Tibial nerve (tissue), 4 donors: ENCODE measurements around the gene SLC12A7. TPM values are rescaled to one million over a fixed set of nuclear protein-coding genes. Genes with fewer than 3 reads are reported as not detected.
"Not testable (repeated sequence)": the region's sequence is repeated elsewhere in the genome, so short reads cannot be mapped to it uniquely, and the experiment has no call there.

ENCODE experiments used
- DNase-seq, 2 donors: peaks; one replicate each; pipeline ENCODE4 v3.0.0-alpha.2; 2019; ENCODE audit warnings: low spot score in 2 of 2
- H3K27ac ChIP-seq, 4 donors: fragments of 200-600 bp; sonication (generic) in 3 of 4; one replicate each; pipeline ENCODE4 v1.5.1; 2017 to 2019; ENCODE audit warnings: mild to moderate bottlenecking in 1 of 4
- H3K27me3 ChIP-seq, 2 donors: fragments of 200-600 bp; sonication (generic) in 1 of 2; one replicate each; pipeline versions ENCODE4 v1.5.1 to v1.6.0; 2017 to 2019
- H3K36me3 ChIP-seq, 3 donors: fragments of 200-600 bp; sonication (generic); one replicate each; pipeline ENCODE4 v1.5.1; 2018 to 2019
- H3K4me1 ChIP-seq, 4 donors: fragments of 200-600 bp; sonication (generic) in 3 of 4; one replicate each; pipeline ENCODE4 v1.5.1; 2017 to 2019
- H3K4me3 ChIP-seq, 4 donors: fragments of 200-600 bp; sonication (generic) in 3 of 4; one replicate each; pipeline ENCODE4 v1.5.1; 2017 to 2019; ENCODE audit warnings: mild to moderate bottlenecking in 1 of 4, moderate library complexity in 1 of 4
- H3K9me3 ChIP-seq, 4 donors: fragments of 200-600 bp; sonication (generic) in 3 of 4; one replicate each; pipeline ENCODE4 v1.5.1; 2017 to 2019
- EP300 ChIP-seq, 2 donors: sonication (generic); formaldehyde crosslinking; IDR thresholded peaks; one replicate each; pipeline ENCODE4 v1.6.1; 2017; ENCODE audit warnings: antibody characterized with exemption in 2 of 2, mild to moderate bottlenecking in 1 of 2
- POLR2A ChIP-seq, 2 donors: fragments of 450-650 bp; IDR thresholded peaks; one replicate each; pipeline ENCODE4 v1.6.1; 2017; ENCODE audit warnings: antibody characterized with exemption in 2 of 2, mild to moderate bottlenecking in 2 of 2, moderate library complexity in 2 of 2
- WGBS, 2 donors: methylation state at CpG; one replicate each; pipeline ENCODE4 v1.1.5; 2018; 5-methylcytosine and 5-hydroxymethylcytosine counted together
- total RNA-seq, 4 donors: library from RNA; depleted of rRNA; stranded (reverse); fragments of >200 nt; gene quantifications; one replicate each; pipeline ENCODE4 v1.1.0, GENCODE V29; 2016
- TF ChIP-seq, protein P1 (sequence below), 5 experiments: fragments of 200-600 bp in 3 of 5; fragments of 450-650 bp in 2 of 5; sonication (generic) in 3 of 5; IDR thresholded peaks; one replicate each; pipeline ENCODE4 v1.5.1; 2016 to 2019; ENCODE audit warnings: antibody characterized with exemption in 5 of 5, mild to moderate bottlenecking in 3 of 5, moderate library complexity in 2 of 5

SLC12A7 gene
- total RNA-seq, 4 donors from 2014 or later: 11.4 to 39.3 (median 18.8) TPM

DNA sequence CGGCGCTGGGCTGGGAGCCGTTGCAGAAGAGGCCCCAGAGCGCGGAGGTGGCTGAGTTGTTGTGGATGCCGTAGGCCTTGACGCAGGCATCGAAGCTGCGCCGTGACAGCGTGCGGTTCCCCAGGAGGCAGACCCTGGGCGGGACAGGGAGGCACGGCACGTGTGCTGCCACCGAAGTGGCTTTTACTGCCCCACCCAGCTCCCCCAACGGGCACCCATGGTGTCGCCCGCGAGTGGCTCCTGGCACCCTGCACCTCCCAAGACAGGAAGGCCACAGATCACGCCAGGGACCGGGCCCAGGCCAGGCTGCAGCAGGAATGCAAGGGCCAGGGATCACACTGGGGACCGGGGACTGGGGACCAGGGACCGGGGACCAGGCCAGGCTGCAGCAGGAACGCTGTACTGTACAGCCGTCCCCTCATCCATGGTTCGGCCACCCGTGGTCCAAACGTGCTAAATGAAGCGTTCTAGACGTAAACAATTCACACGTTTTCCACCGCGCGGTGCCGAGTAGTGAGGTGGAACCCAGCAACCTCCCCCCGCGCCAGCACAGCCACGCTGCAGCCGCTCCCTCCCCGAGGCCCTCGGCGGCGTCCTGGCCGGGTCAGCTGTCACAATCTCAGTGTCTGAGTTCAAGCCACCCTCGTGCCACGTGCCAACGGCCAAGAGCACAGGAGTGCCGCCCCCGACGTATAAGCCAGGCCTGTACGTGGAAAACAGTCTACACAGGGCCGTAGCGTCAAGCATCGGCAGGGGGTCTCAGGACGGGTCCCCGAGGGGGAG is 27.8 kb downstream of the SLC12A7 start:
- WGBS, 2 donors: 90 to 93% methylated on average over 52 to 57 of the region's 57 CpGs
- Histone ChIP-seq H3K4me1 (no peaks in the 10 kb centered on the region), H3K4me3 (no peak overlapping the region), H3K9me3 (no peaks in the 10 kb centered on the region), H3K27me3 (no peaks in the 10 kb centered on the region), H3K36me3 (peaks cover 0 to 87% (median 6%) of the 10 kb centered on the region in 3 donors), H3K27ac (no peak overlapping the region)
- no peak for TF ChIP-seq POLR2A (IDR thresholded peaks at IDR 0.05)
- TF ChIP-seq, protein P1, sequence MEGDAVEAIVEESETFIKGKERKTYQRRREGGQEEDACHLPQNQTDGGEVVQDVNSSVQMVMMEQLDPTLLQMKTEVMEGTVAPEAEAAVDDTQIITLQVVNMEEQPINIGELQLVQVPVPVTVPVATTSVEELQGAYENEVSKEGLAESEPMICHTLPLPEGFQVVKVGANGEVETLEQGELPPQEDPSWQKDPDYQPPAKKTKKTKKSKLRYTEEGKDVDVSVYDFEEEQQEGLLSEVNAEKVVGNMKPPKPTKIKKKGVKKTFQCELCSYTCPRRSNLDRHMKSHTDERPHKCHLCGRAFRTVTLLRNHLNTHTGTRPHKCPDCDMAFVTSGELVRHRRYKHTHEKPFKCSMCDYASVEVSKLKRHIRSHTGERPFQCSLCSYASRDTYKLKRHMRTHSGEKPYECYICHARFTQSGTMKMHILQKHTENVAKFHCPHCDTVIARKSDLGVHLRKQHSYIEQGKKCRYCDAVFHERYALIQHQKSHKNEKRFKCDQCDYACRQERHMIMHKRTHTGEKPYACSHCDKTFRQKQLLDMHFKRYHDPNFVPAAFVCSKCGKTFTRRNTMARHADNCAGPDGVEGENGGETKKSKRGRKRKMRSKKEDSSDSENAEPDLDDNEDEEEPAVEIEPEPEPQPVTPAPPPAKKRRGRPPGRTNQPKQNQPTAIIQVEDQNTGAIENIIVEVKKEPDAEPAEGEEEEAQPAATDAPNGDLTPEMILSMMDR (IDR thresholded peaks at IDR 0.05): no peak
- no peak for TF ChIP-seq EP300 (IDR thresholded peaks at IDR 0.05)
- no peak for DNase-seq

DNA sequence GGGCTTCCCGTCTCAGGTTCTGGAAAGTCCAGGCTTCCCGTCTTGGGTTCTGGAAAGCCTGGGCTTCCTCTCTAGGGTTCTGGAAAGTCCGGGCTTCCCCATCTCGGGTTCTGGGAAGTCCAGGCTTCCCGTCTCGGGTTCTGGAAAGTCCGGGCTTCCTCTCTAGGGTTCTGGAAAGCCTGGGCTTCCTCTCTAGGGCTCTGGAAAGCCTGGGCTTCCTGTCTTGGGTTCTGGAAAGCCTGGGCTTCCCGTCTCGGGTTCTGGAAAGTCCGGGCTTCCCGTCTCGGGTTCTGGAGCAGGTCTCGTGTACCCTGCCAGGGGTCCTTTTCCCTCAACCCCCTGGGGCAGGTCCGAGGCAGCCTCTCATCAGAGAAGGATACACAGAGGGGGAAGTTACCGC is 28.8 kb downstream of the SLC12A7 start:
- H3K36me3 ChIP-seq: peaks cover 0 to 87% (median 6%) of the 10 kb centered on the region in 3 donors
- not testable (repeated sequence) for H3K4me1 ChIP-seq, DNase-seq, H3K9me3 ChIP-seq, H3K27ac ChIP-seq, H3K27me3 ChIP-seq, H3K4me3 ChIP-seq
- 82 to 85% methylated on average over 12 to 13 of the region's 15 CpGs for WGBS, 2 donors

DNA sequence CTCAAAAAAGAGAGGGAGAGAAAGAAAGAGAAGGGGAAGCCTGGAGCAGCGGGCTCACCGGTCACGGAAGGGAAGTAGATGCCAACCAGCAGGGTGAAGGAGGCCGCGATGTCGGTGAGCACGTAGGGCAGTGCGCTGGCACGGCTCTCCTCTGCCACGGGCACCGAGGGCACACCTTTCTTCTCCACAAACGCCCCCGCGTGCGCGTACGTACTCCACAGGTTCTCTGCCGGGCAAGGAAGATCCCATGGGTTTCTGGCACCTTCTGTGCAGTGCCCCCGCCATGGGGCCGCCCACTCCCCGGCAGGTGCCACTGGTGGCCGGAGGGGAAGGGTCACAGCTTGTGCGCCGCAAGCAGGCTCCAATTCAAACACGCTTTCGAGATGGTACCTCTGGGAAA is 30.3 kb downstream of the SLC12A7 start:
- Histone ChIP-seq H3K36me3 (peaks cover 0 to 87% (median 6%) of the 10 kb centered on the region in 3 donors), H3K4me3 (no peak overlapping the region), H3K27ac (no peak overlapping the region), H3K9me3 (no peaks in the 10 kb centered on the region), H3K4me1 (no peaks in the 10 kb centered on the region), H3K27me3 (no peaks in the 10 kb centered on the region)
- 88 to 89% methylated on average over 25 to 26 of the region's 26 CpGs for WGBS, 2 donors
- DNase-seq: no peak
- TF ChIP-seq, protein P1 (IDR thresholded peaks at IDR 0.05): no peak
- no peak for TF ChIP-seq EP300 (IDR thresholded peaks at IDR 0.05)
- TF ChIP-seq POLR2A (IDR thresholded peaks at IDR 0.05): no peak

- Histone ChIP-seq H3K36me3 (peaks cover 0 to 87% (median 9%) of the 10 kb centered on the region in 3 donors), H3K4me1 (no peaks in the 10 kb centered on the region), H3K4me3 (no peak overlapping the region), H3K27me3 (no peaks in the 10 kb centered on the region), H3K27ac (no peak overlapping the region), H3K9me3 (no peaks in the 10 kb centered on the region)
- no peak for DNase-seq
- 38 to 50% methylated on average over 10 to 18 of the region's 18 CpGs for WGBS, 2 donors
- TF ChIP-seq, protein P1 (IDR thresholded peaks at IDR 0.05): no peak
- TF ChIP-seq POLR2A (IDR thresholded peaks at IDR 0.05): no peak
- TF ChIP-seq EP300 (IDR thresholded peaks at IDR 0.05): no peak
These were observed 31.4 kb downstream of the SLC12A7 start for GRCh38 chr5:1080432-1080831.

- peaks cover 0 to 87% (median 5%) of the 10 kb centered on the region in 3 donors for H3K36me3 ChIP-seq
- no peak for TF ChIP-seq EP300 (IDR thresholded peaks at IDR 0.05)
- TF ChIP-seq POLR2A (IDR thresholded peaks at IDR 0.05): no peak
- WGBS, 2 donors: 43 to 67% methylated on average over 2 to 5 of the region's 35 CpGs
These were observed 31.9 kb downstream of the SLC12A7 start for GRCh38 chr5:1079961-1080360.

GRCh38 chr5:1079486-1079885 is 32.4 kb downstream of the SLC12A7 start:
- peaks cover 0 to 87% (median 5%) of the 10 kb centered on the region in 3 donors for H3K36me3 ChIP-seq
- 90 to 96% methylated on average over 17 to 18 of the region's 18 CpGs for WGBS, 2 donors
- TF ChIP-seq POLR2A (IDR thresholded peaks at IDR 0.05): no peak
- TF ChIP-seq EP300 (IDR thresholded peaks at IDR 0.05): no peak
- no peak overlapping the region for H3K27ac ChIP-seq
- H3K4me3 ChIP-seq: no peak overlapping the region
- H3K9me3 ChIP-seq: no peaks in the 10 kb centered on the region
- H3K27me3 ChIP-seq: no peaks in the 10 kb centered on the region
- H3K4me1 ChIP-seq: no peaks in the 10 kb centered on the region
- DNase-seq: no peak

More at GRCh38 chr5:1079961-1080360, 31.9 kb downstream of the SLC12A7 start:
- no peaks in the 10 kb centered on the region for H3K9me3 ChIP-seq
- no peak overlapping the region for H3K4me3 ChIP-seq
- no peak overlapping the region for H3K27ac ChIP-seq
- no peak for DNase-seq
- no peaks in the 10 kb centered on the region for H3K27me3 ChIP-seq
- no peaks in the 10 kb centered on the region for H3K4me1 ChIP-seq
